Transverse colon (tissue), 4 donors: Measurements from ENCODE around the gene ALDH3B2. TPM values are rescaled to one million over a fixed set of nuclear protein-coding genes. Genes with fewer than 3 reads are reported as not detected.

Experiments used
- DNase-seq: peaks from one replicate; pipeline ENCODE4 v3.0.0-alpha.2; 2019
- H3K27ac ChIP-seq, 4 donors: fragments of 200-600 bp; sonication (generic); 2 replicates each; pipeline ENCODE4 v1.5.1; 2016 to 2018; ENCODE audit warnings: inconsistent platforms in 4 of 4
- H3K27me3 ChIP-seq: fragments of 200-600 bp; sonication (generic); 2 replicates; pipeline ENCODE4 v1.5.1; 2017; ENCODE audit warnings: inconsistent platforms
- H3K36me3 ChIP-seq, 4 donors: fragments of 200-600 bp; sonication (generic); 2 replicates each; pipeline ENCODE4 v1.5.1; 2017 to 2019; ENCODE audit warnings: inconsistent platforms in 4 of 4
- H3K4me1 ChIP-seq, 4 donors: fragments of 200-600 bp; sonication (generic); 2 replicates each; pipeline ENCODE4 v1.5.1; 2017 to 2020; ENCODE audit warnings: inconsistent platforms in 4 of 4
- H3K4me3 ChIP-seq, 4 donors: fragments of 200-600 bp; sonication (generic); 1 replicate in 1 of 4; 2 replicates in 3 of 4; pipeline versions ENCODE4 v1.5.1 to v1.6.1; 2017 to 2019; ENCODE audit warnings: inconsistent platforms in 4 of 4
- H3K9me3 ChIP-seq, 2 donors: fragments of 200-600 bp; sonication (generic); 2 replicates each; pipeline ENCODE4 v1.5.1; 2017 to 2019; ENCODE audit warnings: inconsistent platforms in 2 of 2
- EP300 ChIP-seq: sonication (generic); formaldehyde crosslinking; IDR thresholded peaks from one replicate; pipeline ENCODE4 v1.6.1; 2017; ENCODE audit warnings: antibody characterized with exemption, low read depth
- POLR2A ChIP-seq: fragments of 450-650 bp; IDR thresholded peaks from one replicate; pipeline ENCODE4 v1.6.1; 2016; ENCODE audit warnings: antibody characterized with exemption, mild to moderate bottlenecking, moderate library complexity
- POLR2AphosphoS5 ChIP-seq, 3 donors: sonication (generic); formaldehyde crosslinking; IDR thresholded peaks; one replicate each; pipeline ENCODE4 v1.6.1; 2016; ENCODE audit warnings: antibody characterized with exemption in 3 of 3
- WGBS, 2 donors: methylation state at CpG; one replicate each; pipeline ENCODE4 v1.1.5; 2018; ENCODE audit warnings: low coverage in 1 of 2; 5-methylcytosine and 5-hydroxymethylcytosine counted together
- in situ Hi-C, 4 donors: fragments of 200-750 bp; cut with MboI; loops; one replicate each; pipeline versions ENCODE4 v1.15.0 to v1.15.1; 2017; ENCODE audit warnings: low sequenced_read_pairs in 3 of 4, low pct_ligation_motif_present in 1 of 4, low pct_unique_long_range_greater_than_20kb in 1 of 4
- intact Hi-C: fragments of 100-400 bp; cut with DNase I; formaldehyde crosslinking; loops from one replicate; pipeline ENCODE4 v1.15.1; 2023; ENCODE audit warnings: low total_unique reads
- total RNA-seq, 4 donors: library from RNA; depleted of rRNA; stranded (reverse); fragments of >200 nt; gene quantifications; one replicate each; pipeline ENCODE4 v1.1.0, GENCODE V29; 2016
- TF ChIP-seq, protein P1 (sequence below), 5 experiments: fragments of 200-600 bp in 3 of 5; fragments of 450-650 bp in 2 of 5; sonication (generic) in 3 of 5; IDR thresholded peaks; 1 replicate in 2 of 5; 2 replicates in 3 of 5; pipeline ENCODE4 v1.5.1; 2016 to 2017; ENCODE audit warnings: antibody characterized with exemption in 5 of 5, inconsistent platforms in 3 of 5, mild to moderate bottlenecking in 2 of 5, moderate library complexity in 1 of 5

ALDH3B2 gene
- total RNA-seq, 4 donors from 2014 or later, result 13.8 TPM; not detected in 3

DNA sequence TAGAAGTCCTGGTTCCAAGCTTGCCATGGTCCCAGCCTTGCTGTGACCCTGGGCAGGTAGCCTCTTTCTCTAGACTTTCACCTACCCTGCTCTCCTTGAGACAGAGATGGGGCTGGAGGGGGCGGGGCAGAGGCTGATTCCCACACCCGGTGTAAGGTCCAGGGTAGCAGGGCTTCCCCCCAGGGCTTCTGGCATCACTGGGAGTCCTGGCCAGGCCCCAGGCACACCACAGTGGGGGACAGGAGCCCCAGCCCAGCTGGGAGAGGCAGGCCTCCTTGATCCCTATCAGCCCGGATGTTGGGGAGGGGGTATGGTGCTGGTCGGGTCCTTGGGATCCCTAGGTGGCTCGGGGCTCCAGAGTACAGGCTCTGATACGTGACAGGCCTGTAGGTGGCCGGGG is 43.0 kb downstream of the ALDH3B2 start:
- Histone ChIP-seq H3K27me3 (no peaks in the 10 kb centered on the region), H3K36me3 (no peaks in the 10 kb centered on the region), H3K4me3 (no peak overlapping the region), H3K9me3 (no peaks in the 10 kb centered on the region), H3K27ac (peak overlapping the region; percentile 91 to 98 (median 97)), H3K4me1 (peaks cover 9 to 42% (median 33%) of the 10 kb centered on the region in 4 donors)
- intact Hi-C loops, result no loop called here
- in situ Hi-C loops, result no loop called here
- peak; percentile 51 for DNase-seq
- TF ChIP-seq, protein P1, sequence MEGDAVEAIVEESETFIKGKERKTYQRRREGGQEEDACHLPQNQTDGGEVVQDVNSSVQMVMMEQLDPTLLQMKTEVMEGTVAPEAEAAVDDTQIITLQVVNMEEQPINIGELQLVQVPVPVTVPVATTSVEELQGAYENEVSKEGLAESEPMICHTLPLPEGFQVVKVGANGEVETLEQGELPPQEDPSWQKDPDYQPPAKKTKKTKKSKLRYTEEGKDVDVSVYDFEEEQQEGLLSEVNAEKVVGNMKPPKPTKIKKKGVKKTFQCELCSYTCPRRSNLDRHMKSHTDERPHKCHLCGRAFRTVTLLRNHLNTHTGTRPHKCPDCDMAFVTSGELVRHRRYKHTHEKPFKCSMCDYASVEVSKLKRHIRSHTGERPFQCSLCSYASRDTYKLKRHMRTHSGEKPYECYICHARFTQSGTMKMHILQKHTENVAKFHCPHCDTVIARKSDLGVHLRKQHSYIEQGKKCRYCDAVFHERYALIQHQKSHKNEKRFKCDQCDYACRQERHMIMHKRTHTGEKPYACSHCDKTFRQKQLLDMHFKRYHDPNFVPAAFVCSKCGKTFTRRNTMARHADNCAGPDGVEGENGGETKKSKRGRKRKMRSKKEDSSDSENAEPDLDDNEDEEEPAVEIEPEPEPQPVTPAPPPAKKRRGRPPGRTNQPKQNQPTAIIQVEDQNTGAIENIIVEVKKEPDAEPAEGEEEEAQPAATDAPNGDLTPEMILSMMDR (IDR thresholded peaks at IDR 0.05), result no peak
- TF ChIP-seq POLR2A (no peak), EP300 (no peak), POLR2AphosphoS5 (IDR thresholded peaks at IDR 0.05) (no peak)
- 70% methylated on average over 7 of the region's 7 CpGs; no CpG with 5 or more reads in 1 of the 2 donors for WGBS, 2 donors

DNA sequence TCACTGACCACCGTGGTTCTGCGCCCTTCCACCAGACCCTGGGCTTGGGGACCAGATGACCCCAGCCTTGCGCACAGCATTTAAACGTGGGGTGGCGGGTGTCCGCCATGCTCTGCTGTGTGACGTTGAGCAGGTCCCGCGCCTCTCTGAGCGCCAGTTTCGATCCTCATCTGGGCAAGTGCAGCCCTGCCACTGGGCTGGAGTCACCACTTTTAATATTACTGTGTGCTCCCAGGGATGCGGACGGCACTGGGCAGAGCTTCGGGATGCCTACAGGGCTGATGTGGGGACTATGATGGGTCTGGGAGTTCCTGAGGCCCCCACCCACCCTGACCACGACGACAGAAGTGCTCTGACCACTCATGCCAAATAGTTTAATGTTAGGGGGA is 43.5 kb downstream of the ALDH3B2 start:
- H3K27ac ChIP-seq, result peak overlapping the region; percentile 91 to 98 (median 97)
- no peaks in the 10 kb centered on the region for H3K36me3 ChIP-seq
- H3K27me3 ChIP-seq, result no peaks in the 10 kb centered on the region
- no peaks in the 10 kb centered on the region for H3K9me3 ChIP-seq
- H3K4me1 ChIP-seq, result peaks cover 9 to 42% (median 33%) of the 10 kb centered on the region in 4 donors
- intact Hi-C loops, result no loop called here
- in situ Hi-C loops, result no loop called here
- TF ChIP-seq EP300, result no peak
- TF ChIP-seq, protein P1 (IDR thresholded peaks at IDR 0.05), result peak in 2 of 5 experiments; percentile 18 to 28
- no peak for TF ChIP-seq POLR2AphosphoS5 (IDR thresholded peaks at IDR 0.05)
- DNase-seq, result no peak
- WGBS, 2 donors, result 58 to 61% methylated on average over 2 to 16 of the region's 16 CpGs
- peak overlapping the region; percentile 37 to 64 (median 57) for H3K4me3 ChIP-seq

DNA sequence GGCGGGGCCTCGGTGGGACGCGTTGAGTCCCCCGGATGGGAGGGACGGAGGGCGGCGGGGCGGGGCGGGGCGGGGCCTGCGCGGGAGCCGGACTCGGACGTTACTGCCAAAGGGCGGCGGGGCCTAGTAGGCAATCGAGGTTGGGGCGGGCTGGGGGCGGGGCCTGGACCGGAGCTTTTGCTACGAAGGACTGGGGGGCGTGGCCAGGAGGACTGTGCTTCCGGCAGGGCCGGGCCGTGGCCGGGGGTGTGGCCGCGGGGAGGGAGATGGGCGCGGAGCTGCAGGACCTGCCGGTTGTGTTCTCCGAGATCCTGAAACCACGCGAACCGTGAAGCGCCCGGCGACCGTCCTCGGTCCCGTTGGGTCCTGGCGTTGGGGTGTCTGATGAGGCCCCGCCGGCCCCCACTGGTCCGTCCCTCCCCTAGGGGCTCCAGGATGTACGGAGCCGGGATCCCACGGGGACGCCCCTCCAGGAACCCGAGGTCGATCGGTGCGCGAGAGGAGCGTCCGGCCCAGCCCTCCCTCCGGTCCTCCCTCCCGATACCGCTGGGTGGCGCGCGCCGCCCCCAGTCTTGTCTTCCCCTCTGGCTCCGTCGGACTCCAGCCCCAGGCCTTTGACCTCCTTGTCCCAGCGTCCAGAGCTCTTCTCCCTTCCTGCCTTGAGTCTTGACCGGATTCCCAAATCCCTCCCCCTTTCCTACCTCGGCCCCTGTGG is 44.0 kb downstream of the ALDH3B2 start:
- WGBS, 2 donors, result 1 to 10% methylated on average over 2 to 65 of the region's 70 CpGs
- peak overlapping the region; percentile 91 to 98 (median 97) for H3K27ac ChIP-seq
- DNase-seq, result peak; percentile 100
- H3K27me3 ChIP-seq, result no peaks in the 10 kb centered on the region
- no peaks in the 10 kb centered on the region for H3K9me3 ChIP-seq
- H3K4me3 ChIP-seq, result peak overlapping the region; percentile 37 to 68 (median 58)
- intact Hi-C loops, result no loop called here
- in situ Hi-C loops, result no loop called here
- H3K36me3 ChIP-seq, result no peaks in the 10 kb centered on the region
- TF ChIP-seq POLR2AphosphoS5 (IDR thresholded peaks at IDR 0.05) (peak; percentile 95), POLR2A (peak; percentile 96), EP300 (no peak)
- TF ChIP-seq, protein P1 (IDR thresholded peaks at IDR 0.05), result peak; percentile 75 to 97 (median 85)
- peaks cover 9 to 42% (median 33%) of the 10 kb centered on the region in 4 donors for H3K4me1 ChIP-seq

DNA sequence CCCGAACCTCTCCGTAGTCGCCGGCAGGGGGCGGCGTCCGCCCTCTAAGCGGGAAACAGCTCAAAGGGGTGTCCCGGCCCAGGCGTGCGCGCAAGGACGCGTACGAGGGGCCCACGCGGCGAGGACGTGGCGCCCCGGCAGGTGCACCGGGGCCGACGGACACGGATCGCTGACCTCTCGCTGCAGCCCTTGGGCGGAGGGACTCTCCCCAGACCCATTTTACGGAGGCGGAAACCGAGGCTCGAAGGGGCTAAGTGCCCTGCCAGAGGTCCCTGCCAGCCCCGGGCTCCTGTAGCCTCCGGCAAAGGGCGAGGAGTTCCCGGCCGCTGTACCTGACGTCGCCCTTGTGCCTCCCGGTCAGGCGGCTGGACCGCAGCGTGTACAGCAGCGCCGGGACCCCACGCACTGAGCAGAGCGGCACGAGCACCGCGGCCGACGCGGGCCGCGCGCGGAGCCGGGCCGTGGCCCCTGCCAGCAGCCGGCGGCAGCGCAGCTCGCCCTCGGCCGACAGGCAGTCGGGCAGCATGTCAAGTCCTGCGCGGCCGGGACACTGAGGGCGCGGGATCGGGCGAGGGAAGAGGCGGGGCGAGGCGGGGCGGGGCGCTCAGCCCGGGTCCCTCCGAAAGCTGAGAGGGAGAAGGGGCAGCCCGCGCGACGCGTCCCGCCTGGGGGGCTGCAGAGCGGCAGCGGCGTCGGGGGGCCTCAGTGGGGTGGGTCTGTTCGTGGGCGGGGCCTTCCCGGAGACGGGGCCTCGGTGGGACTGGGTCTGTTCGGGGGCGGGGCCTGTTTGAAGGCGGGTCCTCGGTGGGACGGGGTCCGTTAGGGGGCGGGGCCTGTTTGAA is 44.8 kb downstream of the ALDH3B2 start, which contains the start of gene NUDT8:
NUDT8 (minus strand) TSS at position 552 of the 842 bp plus-strand sequence; CDS start at position 526, 26 bp downstream.
- DNase-seq, result peak; percentile 90
- Histone ChIP-seq H3K4me3 (peak within 1 kb of the TSS; percentile 47 to 68 (median 58)), H3K9me3 (no peaks in the 10 kb centered on the region), H3K4me1 (peaks cover 9 to 36% (median 33%) of the 10 kb centered on the region in 4 donors), H3K27me3 (no peaks in the 10 kb centered on the region), H3K36me3 (no peaks in the 10 kb centered on the region), H3K27ac (peak within 1 kb of the TSS; percentile 91 to 98 (median 97))
- TF ChIP-seq POLR2A (no peak), POLR2AphosphoS5 (IDR thresholded peaks at IDR 0.05) (peak; percentile 65 to 86 (median 74)), EP300 (no peak)
- TF ChIP-seq, protein P1 (IDR thresholded peaks at IDR 0.05), result peak; percentile 91 to 98 (median 95)
- WGBS, 2 donors, result 0% methylated on average over 65 of the region's 102 CpGs; no CpG with 5 or more reads in 1 of the 2 donors
- in situ Hi-C loops (loop anchor here in 1 of 4 donors (5.0 kb wide), 1 partner anchor 33 kb away; no protein-coding TSS in a partner anchor), intact Hi-C loops (loop anchor here (1.0 to 2.0 kb wide), 2 partner anchors 45 to 159 kb away; no protein-coding TSS in a partner anchor)
